ENCODE results near the gene CRKL. TPM values are rescaled to one million over a fixed set of nuclear protein-coding genes. Genes with fewer than 3 reads are reported as not detected.

Gene CRKL
- polyA plus RNA-seq, 3 donors, result 26.0 to 37.5 (median 29.4) TPM

- WGBS (ENCODE audit: insufficient coverage), result 100% methylated on average over 3 of the region's 6 CpGs
- H3K4me1 Mint-ChIP-seq, result peaks cover 8% of the 10 kb centered on the region
- no peak for DNase-seq
- no peaks in the 10 kb centered on the region for H3K79me2 ChIP-seq (ENCODE audit: insufficient read depth, low read length)
- peak overlapping the region in 1 of 2 donors; percentile 38 for H3K27ac ChIP-seq (ENCODE audit: low read depth in 1 of 2, low read length in 2 of 2)
- peaks cover 3 to 4% of the 10 kb centered on the region in 2 donors for H3K4me1 ChIP-seq (ENCODE audit: control insufficient read depth in 1 of 2, insufficient read depth in 2 of 2, low read length in 2 of 2)
- H3K27me3 Mint-ChIP-seq (ENCODE audit: low read depth in 3 of 3), result peaks cover 0 to 3% (median 3%) of the 10 kb centered on the region in 3 donors
- peak overlapping the region in 1 of 7 donors; percentile 30 for H3K27ac Mint-ChIP-seq
- H3K27me3 ChIP-seq (ENCODE audit: control insufficient read depth in 2 of 2, insufficient read depth in 2 of 2, low read length in 2 of 2), result no peaks in the 10 kb centered on the region
- H3K9ac ChIP-seq (ENCODE audit: insufficient read depth, low read length, poor library complexity, severe bottlenecking), result no peak overlapping the region
- no peak overlapping the region for H3K4me3 ChIP-seq (replicated peaks in 1 of 3; ENCODE audit: low read depth in 2 of 3, low read length in 3 of 3)
- TF ChIP-seq CTCF (IDR thresholded peaks at IDR 0.05), result no peak
- intact Hi-C loops (cut with micrococcal nuclease), result loop anchor here in 1 of 2 donors (10.0 kb wide), 2 partner anchors 66 to 126 kb away; partner anchors contain the start of gene P2RX6
- no peak overlapping the region for H3K4me2 ChIP-seq (replicated peaks; ENCODE audit: extremely low read depth, low read length, poor library complexity, severe bottlenecking)
- peaks cover 46 to 49% of the 10 kb centered on the region in 2 donors for H3K36me3 ChIP-seq (replicated peaks in 1 of 2; ENCODE audit: control insufficient read depth in 1 of 2, insufficient read depth in 2 of 2, low read length in 2 of 2)
- peaks cover 4% of the 10 kb centered on the region for H4K20me1 ChIP-seq (ENCODE audit: insufficient read depth, low read length)
- no peaks in the 10 kb centered on the region for H3K9me3 Mint-ChIP-seq
- H3K4me3 Mint-ChIP-seq, result no peak overlapping the region
- no peak overlapping the region for H2AFZ ChIP-seq (ENCODE audit: insufficient read depth, low read depth, low read length, poor library complexity, severe bottlenecking)
- H3K36me3 Mint-ChIP-seq, result peaks cover 42 to 50% of the 10 kb centered on the region in 2 donors
- no peaks in the 10 kb centered on the region for H3K9me3 ChIP-seq (replicated peaks in 1 of 2; ENCODE audit: control insufficient read depth in 1 of 2, insufficient read depth in 1 of 2, low read length in 2 of 2)
Observed at GRCh38 chr22:20889025-20889704, 28.0 kb upstream of the CRKL start.

- H3K27ac Mint-ChIP-seq, result peak overlapping the region in 1 of 7 donors; percentile 30
- no CpG with 5 or more reads among the region's 13 CpGs for WGBS (ENCODE audit: insufficient coverage)
- peaks cover 39 to 45% of the 10 kb centered on the region in 2 donors for H3K36me3 ChIP-seq (replicated peaks in 1 of 2; ENCODE audit: control insufficient read depth in 1 of 2, insufficient read depth in 2 of 2, low read length in 2 of 2)
- no peaks in the 10 kb centered on the region for H3K27me3 ChIP-seq (ENCODE audit: control insufficient read depth in 2 of 2, insufficient read depth in 2 of 2, low read length in 2 of 2)
- TF ChIP-seq CTCF (IDR thresholded peaks at IDR 0.05), result no peak
- H3K9ac ChIP-seq (ENCODE audit: insufficient read depth, low read length, poor library complexity, severe bottlenecking), result no peak overlapping the region
- H3K27me3 Mint-ChIP-seq (ENCODE audit: low read depth in 3 of 3), result peaks cover 1 to 3% (median 1%) of the 10 kb centered on the region in 3 donors
- peaks cover 3 to 4% of the 10 kb centered on the region in 2 donors for H3K4me1 ChIP-seq (ENCODE audit: control insufficient read depth in 1 of 2, insufficient read depth in 2 of 2, low read length in 2 of 2)
- H4K20me1 ChIP-seq (ENCODE audit: insufficient read depth, low read length), result peaks cover 3% of the 10 kb centered on the region
- H3K79me2 ChIP-seq (ENCODE audit: insufficient read depth, low read length), result no peaks in the 10 kb centered on the region
- no peaks in the 10 kb centered on the region for H3K9me3 Mint-ChIP-seq
- no peak overlapping the region for H3K4me3 ChIP-seq (replicated peaks in 1 of 3; ENCODE audit: low read depth in 2 of 3, low read length in 3 of 3)
- H3K4me2 ChIP-seq (replicated peaks; ENCODE audit: extremely low read depth, low read length, poor library complexity, severe bottlenecking), result no peak overlapping the region
- H3K27ac ChIP-seq (ENCODE audit: low read depth in 1 of 2, low read length in 2 of 2), result no peak overlapping the region
- DNase-seq, result no peak
- no peak overlapping the region for H2AFZ ChIP-seq (ENCODE audit: insufficient read depth, low read depth, low read length, poor library complexity, severe bottlenecking)
- no peaks in the 10 kb centered on the region for H3K9me3 ChIP-seq (replicated peaks in 1 of 2; ENCODE audit: control insufficient read depth in 1 of 2, insufficient read depth in 1 of 2, low read length in 2 of 2)
- intact Hi-C loops (cut with micrococcal nuclease), result loop anchor here in 1 of 2 donors (10.0 kb wide), 2 partner anchors 65 to 125 kb away; partner anchors contain the start of gene P2RX6
- peaks cover 35 to 42% of the 10 kb centered on the region in 2 donors for H3K36me3 Mint-ChIP-seq
- H3K4me3 Mint-ChIP-seq, result no peak overlapping the region
- peaks cover 8% of the 10 kb centered on the region for H3K4me1 Mint-ChIP-seq
Observed at GRCh38 chr22:20889904-20890540, 27.2 kb upstream of the CRKL start.

Data from CD14-positive monocyte (primary cell).